Esophagus muscularis mucosa (tissue), 4 donors: ENCODE results near the gene PSMA4.

Source experiments
- EP300 ChIP-seq: sonication (generic); formaldehyde crosslinking; IDR thresholded peaks from one replicate; pipeline ENCODE4 v1.6.1; 2017; ENCODE audit warnings: antibody characterized with exemption
- POLR2AphosphoS5 ChIP-seq, 2 donors: sonication (generic); formaldehyde crosslinking; IDR thresholded peaks; one replicate each; pipeline ENCODE4 v1.6.1; 2017; ENCODE audit warnings: antibody characterized with exemption in 2 of 2
- TF ChIP-seq, protein P1 (sequence below), 3 experiments: fragments of 200-600 bp in 2 of 3; fragments of 450-650 bp in 1 of 3; sonication (generic) in 2 of 3; IDR thresholded peaks; one replicate each; pipeline ENCODE4 v1.5.1; 2017 to 2019; ENCODE audit warnings: antibody characterized with exemption in 3 of 3, mild to moderate bottlenecking in 2 of 3, moderate library complexity in 1 of 3

- TF ChIP-seq, protein P1, sequence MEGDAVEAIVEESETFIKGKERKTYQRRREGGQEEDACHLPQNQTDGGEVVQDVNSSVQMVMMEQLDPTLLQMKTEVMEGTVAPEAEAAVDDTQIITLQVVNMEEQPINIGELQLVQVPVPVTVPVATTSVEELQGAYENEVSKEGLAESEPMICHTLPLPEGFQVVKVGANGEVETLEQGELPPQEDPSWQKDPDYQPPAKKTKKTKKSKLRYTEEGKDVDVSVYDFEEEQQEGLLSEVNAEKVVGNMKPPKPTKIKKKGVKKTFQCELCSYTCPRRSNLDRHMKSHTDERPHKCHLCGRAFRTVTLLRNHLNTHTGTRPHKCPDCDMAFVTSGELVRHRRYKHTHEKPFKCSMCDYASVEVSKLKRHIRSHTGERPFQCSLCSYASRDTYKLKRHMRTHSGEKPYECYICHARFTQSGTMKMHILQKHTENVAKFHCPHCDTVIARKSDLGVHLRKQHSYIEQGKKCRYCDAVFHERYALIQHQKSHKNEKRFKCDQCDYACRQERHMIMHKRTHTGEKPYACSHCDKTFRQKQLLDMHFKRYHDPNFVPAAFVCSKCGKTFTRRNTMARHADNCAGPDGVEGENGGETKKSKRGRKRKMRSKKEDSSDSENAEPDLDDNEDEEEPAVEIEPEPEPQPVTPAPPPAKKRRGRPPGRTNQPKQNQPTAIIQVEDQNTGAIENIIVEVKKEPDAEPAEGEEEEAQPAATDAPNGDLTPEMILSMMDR (IDR thresholded peaks at IDR 0.05): no peak
- TF ChIP-seq POLR2AphosphoS5 (IDR thresholded peaks at IDR 0.05): no peak
- TF ChIP-seq EP300: no peak
Observed at GRCh38 chr15:78527325-78527724, 12.9 kb upstream of the PSMA4 start.
